Femur (tissue), 1 donor: Measurements from ENCODE around the gene GRIA4.
"Not testable (repeated sequence)": the region's sequence is repeated elsewhere in the genome, so short reads cannot be mapped to it uniquely, and the experiment has no call there.

Source experiments
- DNase-seq: peaks from one replicate; pipeline ENCODE4 v3.0.0-alpha.2; 2017

The GRIA4 gene

GRCh38 chr11:105720096-105720495 is 110.2 kb downstream of the GRIA4 start:
- DNase-seq = peak; percentile 31

- DNase-seq = no peak
These were observed 113.4 kb downstream of the GRIA4 start for GRCh38 chr11:105723269-105723668.

- no peak for DNase-seq
These were observed 122.7 kb downstream of the GRIA4 start for GRCh38 chr11:105732611-105733010.

GRCh38 chr11:105734426-105734825 is 124.6 kb downstream of the GRIA4 start:
- DNase-seq = no peak

- no peak for DNase-seq
These were observed 128.4 kb downstream of the GRIA4 start for GRCh38 chr11:105738251-105738650.

GRCh38 chr11:105738986-105739795 is 129.3 kb downstream of the GRIA4 start:
- DNase-seq = no peak

GRCh38 chr11:105740164-105740903 is 130.5 kb downstream of the GRIA4 start:
- DNase-seq = no peak

GRCh38 chr11:105741488-105742020 is 131.7 kb downstream of the GRIA4 start:
- no peak for DNase-seq

- DNase-seq = no peak
These were observed 144.4 kb downstream of the GRIA4 start for GRCh38 chr11:105754260-105754659.

GRCh38 chr11:105754716-105755115 is 144.8 kb downstream of the GRIA4 start:
- DNase-seq = no peak

GRCh38 chr11:105757107-105757506 is 147.2 kb downstream of the GRIA4 start:
- DNase-seq = no peak

GRCh38 chr11:105763594-105763993 is 153.7 kb downstream of the GRIA4 start:
- no peak for DNase-seq

GRCh38 chr11:105767931-105768330 is 158.1 kb downstream of the GRIA4 start:
- DNase-seq = peak; percentile 28

GRCh38 chr11:105769627-105770026 is 159.8 kb downstream of the GRIA4 start:
- no peak for DNase-seq

- DNase-seq = not testable (repeated sequence)
These were observed 163.6 kb downstream of the GRIA4 start for GRCh38 chr11:105773452-105773851.

- DNase-seq = no peak
These were observed 165.0 kb downstream of the GRIA4 start for GRCh38 chr11:105774899-105775298.

- no peak for DNase-seq
These were observed 171.1 kb downstream of the GRIA4 start for GRCh38 chr11:105780781-105781525.

GRCh38 chr11:105781807-105782206 is 171.9 kb downstream of the GRIA4 start:
- DNase-seq = no peak

GRCh38 chr11:105783216-105783615 is 173.3 kb downstream of the GRIA4 start:
- no peak for DNase-seq

- DNase-seq = not testable (repeated sequence)
These were observed 176.0 kb downstream of the GRIA4 start for GRCh38 chr11:105785850-105786249.

- DNase-seq = no peak
These were observed 176.9 kb downstream of the GRIA4 start for GRCh38 chr11:105786741-105787140.

GRCh38 chr11:105789579-105790420 is 179.9 kb downstream of the GRIA4 start:
- DNase-seq = no peak
